Fibroblast of mammary gland (primary cell): ENCODE results near the gene EXOC7.

Experiments used
- DNase-seq: peaks from one replicate; pipeline ENCODE4 v3.0.0-alpha.2; 2010; ENCODE audit warnings: low read depth
- H3K4me3 ChIP-seq: 2 replicates; pipeline ENCODE4 v1.5.1; 2011; ENCODE audit warnings: low read depth, mild to moderate bottlenecking, low read length, moderate library complexity; ENCODE audit not compliant: control insufficient read depth
- CTCF ChIP-seq: conservative IDR thresholded peaks from 2 replicates; pipeline ENCODE4 v1.5.1; 2011; ENCODE audit warnings: low read depth, low read length, inconsistent platforms; ENCODE audit not compliant: control insufficient read depth, insufficient read depth

EXOC7 gene

GRCh38 chr17:76119409-76120371, 16.1 kb upstream of the EXOC7 start:
- H3K4me3 ChIP-seq: no peak overlapping the region
- DNase-seq: no peak
- no peak for TF ChIP-seq CTCF

DNA sequence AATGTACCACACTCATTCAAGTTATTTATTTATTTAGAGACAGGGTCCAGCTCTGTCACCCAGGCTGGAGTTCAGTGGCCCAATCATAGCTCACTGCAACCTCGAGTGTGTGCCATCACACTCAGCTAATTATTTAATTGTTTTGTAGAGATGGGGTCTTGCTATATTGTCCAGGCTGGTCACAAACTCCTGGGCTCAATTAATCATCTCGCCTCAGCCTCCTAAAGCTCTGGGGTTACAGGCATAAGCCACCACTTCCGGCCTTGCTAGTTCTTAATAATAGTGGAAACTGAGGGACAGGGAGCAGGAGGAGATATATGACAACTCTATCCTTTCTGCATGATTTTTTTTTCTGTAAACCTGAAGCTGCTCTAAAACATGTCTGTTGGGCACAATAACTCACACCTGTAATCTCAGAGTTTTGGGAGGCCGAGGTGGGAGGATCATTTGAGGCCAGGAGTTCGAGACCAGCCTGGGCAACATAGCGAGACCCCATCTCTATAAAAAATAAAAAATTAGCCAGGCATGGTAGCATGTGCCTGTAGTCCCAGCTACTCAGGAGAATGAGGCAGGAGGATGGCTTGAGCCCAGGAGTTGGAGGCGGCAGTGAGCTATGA, 11.7 kb upstream of the EXOC7 start:
- no peak for DNase-seq
- no peak overlapping the region for H3K4me3 ChIP-seq
- no peak for TF ChIP-seq CTCF

- DNase-seq: peak; percentile 10
- no peak overlapping the region for H3K4me3 ChIP-seq
- TF ChIP-seq CTCF: no peak
Observed at GRCh38 chr17:76111956-76112355, 8.4 kb upstream of the EXOC7 start.

DNA sequence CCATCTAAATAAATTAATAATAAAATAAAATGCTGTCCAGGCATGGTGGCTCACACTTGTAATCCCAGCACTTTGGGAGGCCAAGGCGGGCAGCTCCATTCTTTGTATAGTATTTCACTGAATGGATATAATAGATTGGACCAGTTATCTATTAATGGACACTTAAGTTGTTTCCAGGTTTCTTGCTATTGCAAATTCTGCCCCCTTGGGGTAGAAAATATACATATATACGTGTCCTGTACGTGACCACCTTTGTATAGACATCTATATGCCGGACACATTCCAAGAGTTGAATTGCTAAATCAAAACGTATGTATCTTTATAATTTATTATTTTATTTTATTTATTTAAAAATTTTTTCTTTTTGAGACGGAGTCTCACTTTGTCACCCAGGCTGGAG, 3.9 kb upstream of the EXOC7 start:
- no peak overlapping the region for H3K4me3 ChIP-seq
- peak; percentile 23 for TF ChIP-seq CTCF
- DNase-seq: peak; percentile 22

DNA sequence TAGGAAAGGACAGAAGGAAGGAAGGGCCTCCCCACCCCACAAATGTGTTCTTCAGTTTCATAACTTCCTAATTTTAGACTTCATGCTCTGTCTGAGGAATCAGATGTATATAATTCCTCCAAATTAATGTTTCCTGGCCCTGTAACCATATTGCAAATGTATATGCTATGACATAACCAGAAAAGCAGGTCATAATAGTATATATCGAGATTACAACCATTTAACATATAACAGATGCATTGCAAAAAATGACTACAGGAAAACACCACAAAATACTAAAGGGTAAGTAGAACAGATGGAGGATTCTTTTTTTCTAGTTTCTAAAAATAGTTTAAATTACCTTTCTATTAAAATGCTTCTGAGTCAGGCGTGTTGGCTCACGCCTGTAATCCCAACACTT, 3.1 kb upstream of the EXOC7 start:
- no peak for DNase-seq
- no peak for TF ChIP-seq CTCF
- H3K4me3 ChIP-seq: no peak overlapping the region

GRCh38 chr17:76104896-76105231, 1.3 kb upstream of the EXOC7 start:
- H3K4me3 ChIP-seq: no peak overlapping the region
- no peak for DNase-seq
- TF ChIP-seq CTCF: no peak
